ENCODE measurements around the gene DONSON. TPM values are rescaled to one million over a fixed set of nuclear protein-coding genes. Genes with fewer than 3 reads are reported as not detected.
A peak's percentile ranks its signal among the peaks of the same experiment; 100 is the strongest.

DONSON gene
- total RNA-seq, 2 experiments from 2014 or later, result 39.6 to 41.5 TPM

GRCh38 chr21:33544451-33545195 lies 43.9 kb downstream of the DONSON start:
- DNase-seq, result no peak
- Mint-ChIP-seq H3K4me3 (peak overlapping the region; percentile 90), H3K27me3 (no peaks in the 10 kb centered on the region), H3K4me1 (peaks cover 37% of the 10 kb centered on the region), H3K9me3 (no peaks in the 10 kb centered on the region), H3K36me3 (ENCODE audit: low read depth) (peaks cover 37% of the 10 kb centered on the region), H3K27ac (peak overlapping the region; percentile 98)
- ChIA-PET POLR2A (interaction anchor here (0.7 to 1.2 kb wide), 2 partner anchors 22 to 65 kb away, joined by 3 read pairs; partner anchors contain the start of gene TMEM50B), CTCF (interaction anchor here (0.6 to 1.6 kb wide), 7 partner anchors 9 to 97 kb away, joined by 3 to 4 read pairs (median 3); no protein-coding TSS in a partner anchor)

- no peaks in the 10 kb centered on the region for H3K27me3 Mint-ChIP-seq
- CTCF ChIA-PET, result interaction anchor here (0.6 to 1.6 kb wide), 7 partner anchors 10 to 96 kb away, joined by 3 to 4 read pairs (median 3); no protein-coding TSS in a partner anchor
- peak overlapping the region; percentile 90 for H3K4me3 Mint-ChIP-seq
- H3K36me3 Mint-ChIP-seq (ENCODE audit: low read depth), result peaks cover 35% of the 10 kb centered on the region
- DNase-seq, result peak; percentile 71
- H3K9me3 Mint-ChIP-seq, result no peaks in the 10 kb centered on the region
- H3K27ac Mint-ChIP-seq, result peak overlapping the region; percentile 98
- H3K4me1 Mint-ChIP-seq, result peaks cover 39% of the 10 kb centered on the region
- POLR2A ChIA-PET, result interaction anchor here (1.2 kb wide), 1 partner anchor 64 kb away, joined by 3 read pairs; the partner anchor contains the start of gene TMEM50B
Observed at GRCh38 chr21:33543505-33544129, 44.9 kb downstream of the DONSON start.

GRCh38 chr21:33542640-33543504 lies 45.6 kb downstream of the DONSON start, which contains the start of gene SON:
Gene SON (plus strand): TSS chr21:33543038. CDS start chr21:33543093, 55 bp downstream.
- H3K27me3 Mint-ChIP-seq, result no peaks in the 10 kb centered on the region
- POLR2A ChIA-PET, result interaction anchor here (1.2 kb wide), 1 partner anchor 63 kb away, joined by 3 read pairs; the partner anchor contains the start of gene TMEM50B
- peaks cover 36% of the 10 kb centered on the region for H3K36me3 Mint-ChIP-seq (ENCODE audit: low read depth)
- CTCF ChIA-PET, result interaction anchor here (0.6 to 1.6 kb wide), 5 partner anchors 10 to 203 kb away, joined by 3 to 6 read pairs (median 4); no protein-coding TSS in a partner anchor
- peak within 1 kb of the TSS; percentile 90 for H3K4me3 Mint-ChIP-seq
- no peaks in the 10 kb centered on the region for H3K9me3 Mint-ChIP-seq
- peaks cover 36% of the 10 kb centered on the region for H3K4me1 Mint-ChIP-seq
- DNase-seq, result peak; percentile 99
- H3K27ac Mint-ChIP-seq, result peak within 1 kb of the TSS; percentile 98

GRCh38 chr21:33541756-33542639 lies 46.5 kb downstream of the DONSON start, which contains the start of gene GART:
Gene GART (minus strand): TSS chr21:33542117. CDS start chr21:33539315, 2,802 bp downstream.
- POLR2A ChIA-PET, result no interaction called here
- H3K4me3 Mint-ChIP-seq, result peak within 1 kb of the TSS; percentile 90
- peak within 1 kb of the TSS; percentile 98 for H3K27ac Mint-ChIP-seq
- peaks cover 41% of the 10 kb centered on the region for H3K36me3 Mint-ChIP-seq (ENCODE audit: low read depth)
- no peaks in the 10 kb centered on the region for H3K27me3 Mint-ChIP-seq
- peaks cover 42% of the 10 kb centered on the region for H3K4me1 Mint-ChIP-seq
- no peaks in the 10 kb centered on the region for H3K9me3 Mint-ChIP-seq
- CTCF ChIA-PET, result interaction anchor here (0.6 to 1.5 kb wide), 3 partner anchors 9 to 202 kb away, joined by 4 to 6 read pairs (median 5); no protein-coding TSS in a partner anchor
- peak; percentile 86 for DNase-seq

- peaks cover 40% of the 10 kb centered on the region for H3K4me1 Mint-ChIP-seq
- H3K9me3 Mint-ChIP-seq, result no peaks in the 10 kb centered on the region
- CTCF ChIA-PET, result interaction anchor here (0.6 to 1.5 kb wide), 6 partner anchors 8 to 311 kb away, joined by 4 to 5 read pairs (median 4); no protein-coding TSS in a partner anchor
- DNase-seq, result no peak
- peak overlapping the region; percentile 98 for H3K27ac Mint-ChIP-seq
- H3K36me3 Mint-ChIP-seq (ENCODE audit: low read depth), result peaks cover 42% of the 10 kb centered on the region
- POLR2A ChIA-PET, result no interaction called here
- H3K27me3 Mint-ChIP-seq, result no peaks in the 10 kb centered on the region
- H3K4me3 Mint-ChIP-seq, result peak overlapping the region; percentile 90
Observed at GRCh38 chr21:33541105-33541711, 47.3 kb downstream of the DONSON start.

GRCh38 chr21:33540711-33541104 lies 47.8 kb downstream of the DONSON start:
- H3K4me3 Mint-ChIP-seq, result peak overlapping the region; percentile 90
- ChIA-PET CTCF (interaction anchor here (0.6 to 1.4 kb wide), 6 partner anchors 15 to 311 kb away, joined by 3 to 5 read pairs (median 4); no protein-coding TSS in a partner anchor), POLR2A (no interaction called here)
- no peaks in the 10 kb centered on the region for H3K9me3 Mint-ChIP-seq
- peak overlapping the region; percentile 88 for H3K27ac Mint-ChIP-seq
- no peaks in the 10 kb centered on the region for H3K27me3 Mint-ChIP-seq
- DNase-seq, result no peak
- peaks cover 35% of the 10 kb centered on the region for H3K4me1 Mint-ChIP-seq
- peaks cover 40% of the 10 kb centered on the region for H3K36me3 Mint-ChIP-seq (ENCODE audit: low read depth)

GRCh38 chr21:33539616-33540015 lies 48.9 kb downstream of the DONSON start:
- no peak overlapping the region for H3K4me3 Mint-ChIP-seq
- DNase-seq, result no peak
- H3K4me1 Mint-ChIP-seq, result peaks cover 30% of the 10 kb centered on the region
- H3K27me3 Mint-ChIP-seq, result no peaks in the 10 kb centered on the region
- CTCF ChIA-PET, result interaction anchor here (0.6 to 1.1 kb wide), 2 partner anchors 18 to 736 kb away, joined by 3 to 4 read pairs; no protein-coding TSS in a partner anchor
- H3K27ac Mint-ChIP-seq, result no peak overlapping the region
- POLR2A ChIA-PET, result no interaction called here
- H3K36me3 Mint-ChIP-seq (ENCODE audit: low read depth), result peaks cover 49% of the 10 kb centered on the region
- H3K9me3 Mint-ChIP-seq, result no peaks in the 10 kb centered on the region

- H3K27ac Mint-ChIP-seq, result peak overlapping the region; percentile 1
- H3K27me3 Mint-ChIP-seq, result no peaks in the 10 kb centered on the region
- ChIA-PET POLR2A (no interaction called here), CTCF (interaction anchor here (1.0 to 1.5 kb wide), 2 partner anchors 68 to 176 kb away, joined by 4 to 5 read pairs; no protein-coding TSS in a partner anchor)
- H3K36me3 Mint-ChIP-seq (ENCODE audit: low read depth), result peaks cover 60% of the 10 kb centered on the region
- no peak overlapping the region for H3K4me3 Mint-ChIP-seq
- no peak for DNase-seq
- peaks cover 27% of the 10 kb centered on the region for H3K4me1 Mint-ChIP-seq
- no peaks in the 10 kb centered on the region for H3K9me3 Mint-ChIP-seq
Observed at GRCh38 chr21:33537212-33537611, 51.3 kb downstream of the DONSON start.

GRCh38 chr21:33531007-33531406 lies 57.5 kb downstream of the DONSON start:
- Mint-ChIP-seq H3K4me3 (no peak overlapping the region), H3K4me1 (peaks cover 1% of the 10 kb centered on the region), H3K27me3 (no peaks in the 10 kb centered on the region), H3K9me3 (no peaks in the 10 kb centered on the region), H3K36me3 (ENCODE audit: low read depth) (peaks cover 59% of the 10 kb centered on the region), H3K27ac (no peak overlapping the region)
- CTCF ChIA-PET, result no interaction called here
- DNase-seq, result no peak
- POLR2A ChIA-PET, result interaction anchor here (0.7 kb wide), 1 partner anchor 51 kb away, joined by 3 read pairs; no protein-coding TSS in a partner anchor

Data from activated CD4-positive, alpha-beta T cell treated with anti-CD3 and anti-CD28 coated beads, Interleukin-2, amount 10 ng/mL, durations not matched to agents 7 days and 5 days (primary cell).